Measurements from ENCODE around the gene SCG5.

The SCG5 gene

GRCh38 chr15:32700501-32701150, 59.1 kb downstream of the SCG5 start:
- Histone ChIP-seq H3K4me3 (ENCODE audit: low read depth, low read length) (no peak overlapping the region), H3K36me3 (ENCODE audit: control insufficient read depth in 2 of 2, insufficient read depth in 1 of 2, low read length in 2 of 2) (no peaks in the 10 kb centered on the region), H3K4me1 (ENCODE audit: control insufficient read depth, insufficient read depth, low read length) (no peaks in the 10 kb centered on the region), H3K27ac (ENCODE audit: extremely low read depth, low read depth, low read length) (no peak overlapping the region), H3K9me3 (ENCODE audit: control insufficient read depth, insufficient read depth, low read depth, low read length) (no peaks in the 10 kb centered on the region)
- ChIA-PET CTCF (no interaction called here), POLR2A (no interaction called here)
- no peak for TF ChIP-seq ZNF501 (tag by site-specific recombination; IDR thresholded peaks at IDR 0.05)
- no peak for TF ChIP-seq ZNF585B (tag by site-specific recombination; IDR thresholded peaks at IDR 0.05)
- TF ChIP-seq ZNF324 (tag by site-specific recombination; IDR thresholded peaks at IDR 0.05): no peak
- TF ChIP-seq ZBTB49 (tag by site-specific recombination; IDR thresholded peaks at IDR 0.05; ENCODE audit: low read depth): no peak
- TF ChIP-seq ZNF660 (tag by site-specific recombination; IDR thresholded peaks at IDR 0.05): no peak
- TF ChIP-seq ZFP69B (tag by site-specific recombination; IDR thresholded peaks at IDR 0.05): no peak
- no peak for TF ChIP-seq ZNF610 (tag by site-specific recombination; IDR thresholded peaks at IDR 0.05; ENCODE audit: borderline replicate concordance)
- TF ChIP-seq ZNF449 (tag by site-specific recombination; IDR thresholded peaks at IDR 0.05): no peak
- TF ChIP-seq INSM2 (tag by site-specific recombination; IDR thresholded peaks at IDR 0.05): no peak
- no peak for TF ChIP-seq PATZ1 (tag by site-specific recombination; IDR thresholded peaks at IDR 0.05)
- TF ChIP-seq HOXC10 (CRISPR knock-in tag; IDR thresholded peaks at IDR 0.05): no peak
- no peak for TF ChIP-seq GLIS2 (tag by site-specific recombination; IDR thresholded peaks at IDR 0.05)
- no peak for TF ChIP-seq ZNF354C (tag by site-specific recombination; IDR thresholded peaks at IDR 0.05; ENCODE audit: borderline replicate concordance, low read depth)
- TF ChIP-seq ZNF600 (tag by site-specific recombination; IDR thresholded peaks at IDR 0.05): no peak
- TF ChIP-seq ZNF571 (tag by site-specific recombination; IDR thresholded peaks at IDR 0.05): no peak
- no peak for TF ChIP-seq ZNF274 (IDR thresholded peaks at IDR 0.05; ENCODE audit: low read length)
- no peak for TF ChIP-seq ZNF274 (tag by site-specific recombination; IDR thresholded peaks at IDR 0.05; ENCODE audit: borderline replicate concordance)
- no peak for TF ChIP-seq ZNF248 (tag by site-specific recombination; IDR thresholded peaks at IDR 0.05)
- no peak for TF ChIP-seq SCRT1 (tag by site-specific recombination; IDR thresholded peaks at IDR 0.05; ENCODE audit: borderline replicate concordance)
- TF ChIP-seq EGR2 (tag by site-specific recombination; IDR thresholded peaks at IDR 0.05; ENCODE audit: low read depth): no peak
